ENCODE measurements around the gene KRT32.
A peak's percentile ranks its signal among the peaks of the same experiment; 100 is the strongest.

KRT32 gene

DNA sequence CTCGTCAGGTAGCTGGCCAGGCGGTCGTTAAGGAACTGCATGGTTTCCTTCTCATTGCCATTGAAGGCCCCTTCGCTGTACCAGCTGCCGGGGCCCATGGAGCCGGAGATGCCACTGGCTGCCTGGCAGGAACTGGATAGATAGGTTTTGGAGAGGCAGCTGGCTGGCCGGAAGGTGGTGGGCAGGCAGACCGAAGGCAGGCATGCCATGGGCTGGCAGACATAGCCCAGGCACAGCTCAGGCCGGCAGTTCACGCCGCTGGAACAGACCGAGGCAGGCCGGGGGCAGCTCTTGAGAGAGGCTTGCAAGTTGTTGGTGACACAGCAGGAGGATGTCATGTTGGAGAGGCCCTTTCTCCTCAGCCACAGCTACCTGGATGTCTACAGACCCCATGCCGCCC, at the start of gene KRT32:
KRT32 (minus strand) TSS at position 399 of the 400 bp plus-strand sequence; CDS start at position 338, 61 bp downstream.
- DNase-seq: no peak

DNA sequence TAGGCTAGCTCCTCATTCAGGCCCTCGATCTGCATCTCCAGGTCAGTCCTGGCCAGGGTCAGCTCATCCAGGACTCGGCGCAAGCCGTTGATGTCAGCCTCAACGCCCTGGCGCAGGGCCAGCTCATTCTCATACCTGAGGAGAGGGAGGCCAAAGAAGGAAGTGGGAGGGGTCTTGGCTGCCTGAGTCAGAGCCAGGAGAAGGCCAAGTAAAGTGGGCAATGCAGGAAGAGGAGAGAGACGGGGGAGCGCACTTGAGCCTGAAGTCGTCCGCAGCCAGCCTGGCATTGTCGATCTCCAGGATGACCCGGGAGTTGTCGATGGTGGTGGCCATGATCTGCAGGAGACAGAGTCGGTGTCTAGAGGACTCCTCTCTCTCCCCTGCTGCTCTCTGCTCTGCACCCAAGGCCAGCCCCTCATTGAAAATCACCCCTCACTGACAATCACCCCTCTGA, 49.7 kb upstream of the KRT32 start:
- DNase-seq: peak; percentile 26

DNA sequence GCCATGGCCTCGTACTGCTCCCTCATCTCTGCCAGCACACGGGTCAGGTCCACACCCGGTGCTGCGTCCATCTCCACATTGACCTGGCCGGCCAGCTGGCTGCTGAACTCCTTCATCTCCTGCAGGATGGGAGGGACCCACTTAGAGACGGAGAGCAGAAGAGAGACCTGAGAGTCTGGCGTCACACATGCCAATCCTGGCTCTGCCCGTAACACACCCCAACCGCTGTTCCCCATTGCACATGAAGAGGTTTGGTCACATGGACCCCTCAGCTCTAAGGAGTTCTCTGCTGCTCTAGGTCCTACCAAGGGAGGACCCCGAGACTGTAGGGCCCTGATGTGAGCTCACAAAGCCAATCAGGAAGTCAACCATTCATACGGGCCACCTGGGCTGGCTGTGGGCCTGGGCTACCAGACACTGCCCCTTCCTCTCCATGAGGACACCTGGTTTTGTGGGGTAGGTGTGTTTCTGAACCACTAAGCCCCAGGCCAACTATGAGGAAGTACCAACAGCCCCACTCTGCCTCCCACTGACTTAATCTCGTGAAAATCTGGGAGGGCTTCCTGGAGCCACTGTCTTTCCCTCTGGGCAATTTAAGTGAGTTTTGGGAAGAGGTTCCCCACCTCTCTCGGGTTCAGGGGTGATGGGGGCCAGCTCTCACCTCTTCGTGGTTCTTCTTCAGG, 49.1 kb upstream of the KRT32 start:
- DNase-seq: no peak

DNA sequence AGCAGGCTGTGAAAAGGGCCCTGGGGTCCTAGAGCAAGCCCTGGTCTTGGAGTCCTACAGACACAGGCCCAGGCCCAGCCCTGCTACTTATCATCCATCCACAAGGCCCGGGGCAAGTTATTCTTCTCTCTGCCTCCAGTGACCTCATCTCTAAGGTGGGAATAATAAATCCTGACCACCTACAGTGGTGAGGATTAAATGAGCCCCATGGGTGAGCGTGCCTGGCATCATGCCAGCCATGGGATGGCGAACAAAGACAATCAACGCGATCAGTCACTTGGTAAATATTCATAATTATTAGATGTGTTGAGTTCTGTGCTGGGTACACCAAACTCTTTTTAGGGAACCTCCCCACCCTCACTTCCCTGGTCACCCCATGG, 46.0 kb upstream of the KRT32 start:
- no peak for DNase-seq

DNA sequence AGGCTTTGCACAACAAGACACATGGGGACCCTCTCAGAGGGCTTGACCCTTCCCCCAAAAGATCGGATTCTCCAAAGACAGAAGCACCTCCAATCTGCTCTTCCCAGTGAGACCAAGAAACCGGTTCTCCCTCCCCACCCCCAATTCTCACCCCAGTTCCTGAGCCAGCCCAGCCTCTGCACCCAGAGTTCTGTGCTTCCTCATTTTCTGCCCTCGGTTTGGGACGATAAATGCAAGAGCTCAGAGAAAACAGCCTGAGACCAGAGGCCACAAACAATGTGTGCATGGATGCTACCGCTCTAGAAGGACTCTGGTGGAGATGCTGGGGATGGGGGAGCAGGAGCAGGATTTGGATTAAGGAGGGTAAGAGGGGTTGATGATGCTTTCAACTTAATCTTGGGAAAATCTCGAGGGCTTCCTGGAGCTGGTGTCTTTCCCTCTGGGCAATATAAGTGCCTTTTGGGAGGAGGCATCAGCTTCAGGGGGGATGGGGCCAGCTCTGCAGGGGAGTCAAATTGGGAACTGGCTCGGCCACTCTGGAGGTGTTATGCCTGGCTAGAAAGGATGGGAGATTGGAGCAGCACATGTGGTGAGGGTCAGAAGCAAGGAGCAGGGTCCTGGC, 45.5 kb upstream of the KRT32 start:
- no peak for DNase-seq

DNA sequence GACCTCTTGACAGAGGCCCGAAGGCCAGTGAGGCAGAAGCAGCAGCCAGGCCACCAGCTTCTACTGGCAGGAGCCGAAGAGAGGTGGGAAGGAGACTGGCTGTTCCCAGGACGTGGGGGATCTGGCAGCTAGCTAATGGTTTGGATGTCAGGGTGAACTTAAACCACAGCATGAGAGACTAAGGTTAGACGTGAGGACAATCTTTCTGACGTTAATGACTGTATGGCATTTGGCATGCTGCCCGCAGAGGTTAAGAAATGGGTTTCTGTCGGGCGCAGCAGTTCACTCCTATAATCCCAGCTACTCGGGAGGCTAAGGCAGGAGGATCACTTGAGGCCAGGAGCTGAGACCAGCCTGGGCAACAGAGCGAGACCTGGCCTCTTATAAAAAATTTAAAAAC, 44.5 kb upstream of the KRT32 start:
- no peak for DNase-seq

DNA sequence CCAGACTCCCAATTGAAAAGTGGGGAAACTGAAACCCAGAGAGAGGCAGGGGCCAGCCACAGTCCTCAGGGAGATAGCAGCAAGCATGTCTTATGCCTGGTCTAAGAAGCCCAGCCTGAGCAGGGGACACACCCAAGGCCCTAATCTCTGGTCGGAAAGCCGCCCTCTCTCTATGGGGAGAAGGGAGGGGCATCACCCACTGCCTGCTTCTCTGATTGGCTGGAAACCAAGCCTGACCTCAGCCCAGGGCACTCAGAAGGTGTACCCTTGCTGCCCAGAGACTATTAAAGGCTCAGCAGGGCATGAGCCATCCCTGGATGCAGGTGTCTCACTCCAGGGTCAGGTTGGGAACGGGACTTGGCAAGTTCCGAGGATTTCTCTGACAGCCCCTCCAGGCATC, 43.9 kb upstream of the KRT32 start:
- no peak for DNase-seq

DNA sequence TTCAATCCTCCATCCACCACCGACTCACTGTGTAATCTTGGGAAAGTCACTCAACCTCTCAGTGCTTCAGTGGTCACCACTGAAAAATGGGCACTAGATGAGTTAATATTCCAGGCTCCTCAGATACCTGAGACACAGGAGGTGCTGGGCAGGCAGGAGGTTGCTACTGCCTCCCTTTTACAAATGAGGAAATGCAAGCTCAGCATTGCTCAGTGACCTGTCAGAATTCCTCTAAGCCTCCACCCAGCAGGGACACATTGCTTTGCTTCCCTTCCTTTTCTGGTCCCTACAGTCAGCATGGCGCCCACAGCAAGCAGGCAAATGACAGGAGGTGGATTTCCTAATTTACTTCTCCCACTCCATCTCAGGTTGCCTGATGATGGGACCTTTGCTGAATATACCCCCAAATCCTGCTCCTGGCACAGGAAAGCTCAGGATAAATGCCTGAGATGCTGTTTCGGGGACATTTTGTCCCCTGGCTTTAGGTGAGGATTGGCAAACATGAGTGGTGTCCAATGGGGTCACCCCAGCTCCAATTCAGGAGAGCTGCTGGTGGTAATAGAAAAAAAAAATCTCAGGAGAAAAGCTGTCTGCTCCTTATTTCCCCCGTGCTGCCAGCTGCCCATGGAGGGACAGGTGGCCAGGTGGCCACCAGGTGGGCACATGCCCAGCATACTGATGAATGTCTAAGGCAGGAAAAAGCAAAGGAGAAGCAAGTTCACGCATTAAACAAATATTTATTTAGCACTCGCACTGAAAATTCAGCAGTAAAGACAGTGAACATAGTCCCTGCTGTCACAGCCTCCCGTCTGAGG, 43.3 kb upstream of the KRT32 start:
- DNase-seq: no peak

DNA sequence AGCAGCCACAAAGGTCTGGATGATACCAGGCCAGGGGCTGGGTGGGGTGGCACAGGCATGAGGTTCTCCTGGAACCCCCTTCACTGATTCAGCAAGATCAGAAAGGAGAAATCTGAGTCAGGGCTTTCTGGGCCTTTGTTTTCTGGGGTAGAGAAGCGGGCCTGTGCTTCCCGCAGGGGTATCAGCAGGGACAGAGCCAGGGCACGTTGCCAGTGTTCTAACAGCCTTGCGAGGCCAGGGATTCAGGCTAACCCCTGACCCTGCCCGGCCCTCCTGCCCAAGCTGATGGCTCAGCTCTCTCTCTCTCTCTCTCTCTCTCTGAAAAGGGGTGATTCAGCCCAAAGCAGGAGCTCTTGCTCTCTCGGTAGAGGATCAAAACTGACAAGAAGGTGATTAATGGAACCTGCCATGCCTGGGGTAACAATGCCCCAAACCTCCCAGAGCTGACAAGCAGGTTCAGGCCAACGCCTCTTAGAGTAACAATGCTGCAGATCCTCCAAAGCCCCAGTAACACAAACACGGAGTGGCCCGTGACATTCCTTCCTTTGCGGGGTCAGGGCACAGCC, 40.2 kb upstream of the KRT32 start:
- DNase-seq: no peak

DNA sequence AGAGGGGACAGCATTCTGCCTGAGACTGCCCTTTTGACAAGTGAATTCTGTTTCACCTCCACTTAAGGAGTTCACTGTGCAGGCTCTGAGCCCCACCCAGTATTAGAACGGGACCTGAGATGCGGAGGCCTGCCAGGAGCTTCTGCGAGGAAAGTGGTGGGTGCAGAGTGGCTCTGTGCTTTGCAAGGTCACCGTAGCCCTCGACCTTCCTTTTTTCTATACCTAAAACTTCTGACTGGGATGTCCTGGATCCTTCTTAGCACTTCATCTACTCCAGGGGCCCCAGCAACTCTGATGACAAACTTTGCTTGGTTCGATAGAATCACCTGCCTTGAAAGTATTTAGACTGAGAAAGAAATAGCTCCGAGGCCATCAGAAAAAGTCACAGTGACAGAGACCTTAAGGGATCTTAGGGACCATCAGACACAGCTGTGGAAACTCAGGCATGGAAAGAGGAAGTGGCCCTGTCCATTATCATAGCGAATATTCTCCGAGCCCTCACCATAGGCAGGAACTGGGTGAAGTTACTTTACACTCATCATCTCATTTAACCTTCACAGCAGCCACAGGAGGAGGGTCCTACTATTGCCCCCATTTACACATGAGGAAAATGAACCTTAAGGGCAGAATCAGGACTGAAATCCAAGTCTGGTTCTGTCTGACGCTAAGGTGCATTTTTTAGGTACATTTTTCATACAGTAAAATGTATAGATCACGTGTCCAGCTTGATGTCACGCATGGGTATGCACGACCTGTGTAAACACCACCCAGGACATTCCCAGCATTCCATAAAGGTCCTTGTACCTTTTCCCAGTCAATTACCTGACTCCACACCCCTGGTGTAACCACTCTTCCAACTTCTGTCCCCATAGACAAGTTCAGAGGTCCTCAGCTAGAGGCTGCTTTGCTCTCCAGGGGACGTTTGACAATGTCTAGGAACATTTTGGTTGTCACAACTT, 38.9 kb upstream of the KRT32 start:
- DNase-seq: no peak

DNA sequence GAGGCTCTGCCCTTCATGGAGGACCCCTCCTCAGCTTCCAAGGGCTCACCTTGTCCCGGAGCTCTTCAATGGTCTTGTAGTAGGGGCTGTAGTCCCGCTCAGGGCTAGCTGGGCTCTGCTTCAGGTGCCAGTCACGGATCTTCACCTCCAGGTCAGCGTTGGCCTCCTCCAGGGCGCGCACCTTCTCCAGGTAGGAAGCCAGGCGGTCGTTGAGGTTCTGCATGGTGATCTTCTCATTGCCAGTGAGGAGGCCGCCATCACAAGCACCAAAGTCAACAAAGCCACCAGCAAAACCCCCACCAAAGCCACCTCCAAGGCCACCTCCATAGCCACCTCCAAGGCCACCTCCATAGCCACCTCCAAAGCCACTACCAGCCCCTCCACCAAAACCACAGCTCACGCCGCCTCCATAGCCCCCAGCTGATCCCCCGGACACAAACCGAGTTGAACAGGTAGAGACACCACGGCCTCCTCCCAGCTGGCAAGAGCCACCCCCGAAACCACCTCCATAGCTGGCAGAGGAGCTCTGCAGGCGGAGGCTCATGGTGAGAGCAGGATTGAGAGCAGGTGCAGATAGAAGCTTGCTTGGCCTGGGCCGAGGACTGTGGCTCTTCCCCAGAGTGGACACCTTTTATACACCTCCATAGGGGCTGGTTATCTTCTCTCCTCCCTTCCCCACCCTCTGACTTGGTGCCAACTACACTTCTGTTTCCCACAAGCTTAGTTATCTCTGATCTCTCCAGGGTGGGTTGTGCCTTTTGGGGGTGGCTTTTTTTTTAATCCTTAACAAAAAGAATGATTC, 38.0 kb upstream of the KRT32 start, which contains the start of gene KRT13:
KRT13 (minus strand) TSS at position 606 of the 802 bp plus-strand sequence; CDS start at position 544, 62 bp downstream.
- DNase-seq: no peak

DNA sequence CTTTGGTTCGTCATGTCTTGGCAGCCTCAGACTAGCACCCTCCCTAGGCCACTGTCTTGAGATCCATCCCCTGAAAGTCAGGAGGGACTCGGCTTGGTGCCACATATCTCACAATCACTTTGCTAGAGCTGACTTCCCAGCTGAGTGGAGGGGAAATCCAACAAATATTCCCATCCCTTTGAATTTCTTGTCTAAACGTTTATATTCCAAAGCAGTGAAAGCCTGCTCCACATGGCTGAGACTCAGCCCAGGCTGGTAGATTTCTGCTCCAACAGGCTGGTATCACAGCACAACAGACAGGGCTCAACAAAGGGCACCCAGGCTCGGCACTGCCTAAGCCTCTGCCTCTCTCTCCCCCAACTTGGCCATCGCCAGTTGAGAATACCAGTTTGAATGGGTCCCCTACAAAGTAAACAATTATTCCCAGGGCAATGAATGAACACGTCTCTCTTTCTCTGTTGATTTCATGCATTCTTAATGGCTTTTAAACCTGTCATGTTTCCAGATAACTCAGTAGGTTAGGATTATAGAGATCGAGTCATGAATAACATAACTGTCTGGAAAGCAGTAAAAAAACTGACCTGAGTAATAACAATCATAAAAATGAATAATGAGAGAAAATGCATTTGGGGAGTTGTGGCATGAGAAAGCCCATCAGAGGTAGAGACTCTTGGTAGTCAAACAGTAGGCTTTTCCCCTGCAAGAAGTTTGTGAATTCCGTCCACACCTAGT, 37.2 kb upstream of the KRT32 start:
- DNase-seq: no peak

DNA sequence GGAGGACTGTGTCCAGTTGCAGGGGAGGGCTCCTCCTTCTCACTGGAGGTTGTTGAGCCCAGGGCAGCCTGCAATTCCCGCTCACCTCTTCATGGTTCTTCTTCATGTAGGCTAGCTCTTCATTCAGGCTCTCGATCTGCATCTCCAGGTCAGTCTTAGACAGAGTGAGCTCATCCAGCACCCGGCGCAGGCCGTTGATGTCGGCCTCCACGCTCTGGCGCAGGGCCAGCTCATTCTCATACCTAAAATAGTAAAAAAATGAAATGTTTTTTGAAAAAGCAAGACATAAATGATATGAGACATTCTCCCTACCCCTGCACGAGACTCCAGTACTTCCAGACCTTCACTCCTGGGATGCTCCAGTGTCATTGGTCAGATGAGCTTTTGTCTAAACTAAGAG, 36.0 kb upstream of the KRT32 start:
- DNase-seq: no peak

DNA sequence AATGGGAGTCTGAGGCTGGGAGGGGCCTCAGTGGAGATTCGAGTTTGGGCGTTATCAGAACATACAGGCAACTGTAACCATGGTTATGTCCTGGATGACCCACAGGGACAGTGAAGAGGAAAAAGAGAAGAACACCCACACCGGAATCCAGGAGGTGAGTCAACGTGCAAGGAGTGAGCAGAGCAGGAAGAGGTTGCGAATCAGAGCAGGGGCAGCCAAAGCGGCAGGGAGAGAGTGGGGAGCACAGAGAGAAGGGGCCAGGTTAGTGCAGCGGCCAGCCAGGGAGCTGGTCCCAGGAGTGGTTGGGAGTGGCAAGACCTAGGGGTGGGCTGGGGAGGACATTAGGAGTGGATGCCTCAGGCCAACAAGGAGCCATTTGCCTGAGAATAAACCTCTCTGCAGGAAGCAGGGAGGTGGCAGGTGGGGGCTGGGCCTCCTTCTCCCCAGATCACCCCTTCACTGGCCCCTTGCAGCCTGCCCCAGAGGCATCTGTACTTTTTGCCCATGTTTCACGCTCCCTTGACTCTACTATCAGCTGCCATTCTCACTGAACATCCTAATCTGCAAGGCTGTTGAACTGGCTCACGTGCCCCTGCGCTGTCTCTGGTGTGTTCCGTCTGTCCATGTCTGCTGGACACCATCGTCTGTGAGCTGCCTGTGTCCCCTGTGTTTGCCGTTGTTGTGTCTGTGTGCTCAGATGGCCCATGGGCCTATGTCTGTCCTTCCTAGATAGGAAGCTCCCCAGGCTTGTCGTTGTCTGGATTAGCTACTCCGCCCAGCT, 33.1 kb upstream of the KRT32 start:
- DNase-seq: no peak

DNA sequence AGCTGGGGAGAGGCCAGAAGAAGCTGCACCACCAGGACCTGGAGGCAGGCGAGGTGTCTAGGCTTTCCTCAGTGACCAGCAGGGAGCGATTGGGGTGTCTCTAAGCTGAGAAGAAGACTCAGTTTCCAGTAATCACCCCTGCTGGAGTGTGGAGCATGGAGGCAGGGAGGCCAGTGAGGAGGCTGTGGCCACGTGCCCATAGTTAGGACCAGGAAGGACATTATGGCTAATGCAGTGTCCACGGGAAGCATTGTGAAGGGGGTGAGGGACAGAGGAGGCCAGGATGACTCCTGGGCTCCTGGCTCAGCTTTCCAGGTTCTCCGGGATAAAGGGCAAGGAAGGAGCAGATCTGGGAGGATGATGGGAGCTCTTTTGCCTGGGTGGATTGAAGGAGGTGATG, 32.5 kb upstream of the KRT32 start:
- DNase-seq: no peak

DNA sequence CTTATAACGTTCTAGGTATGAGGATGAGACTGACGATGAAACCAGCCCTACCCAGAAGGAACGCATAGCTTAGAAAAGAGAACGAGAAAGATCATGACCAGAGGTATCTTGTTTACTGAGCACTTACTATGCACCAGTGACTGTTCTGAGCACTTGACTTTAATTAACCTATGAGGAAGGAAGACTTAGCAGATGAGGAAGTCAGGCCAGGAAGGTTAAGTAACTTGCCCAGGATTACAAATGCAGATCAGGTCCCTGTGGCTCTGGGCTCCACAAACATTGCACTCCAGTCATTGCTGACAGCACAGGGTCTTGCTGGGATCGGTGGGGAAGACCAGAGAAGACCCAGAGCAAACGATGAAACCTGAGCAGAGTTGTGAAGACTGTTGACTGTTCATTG, 31.1 kb upstream of the KRT32 start:
- DNase-seq: no peak

DNA sequence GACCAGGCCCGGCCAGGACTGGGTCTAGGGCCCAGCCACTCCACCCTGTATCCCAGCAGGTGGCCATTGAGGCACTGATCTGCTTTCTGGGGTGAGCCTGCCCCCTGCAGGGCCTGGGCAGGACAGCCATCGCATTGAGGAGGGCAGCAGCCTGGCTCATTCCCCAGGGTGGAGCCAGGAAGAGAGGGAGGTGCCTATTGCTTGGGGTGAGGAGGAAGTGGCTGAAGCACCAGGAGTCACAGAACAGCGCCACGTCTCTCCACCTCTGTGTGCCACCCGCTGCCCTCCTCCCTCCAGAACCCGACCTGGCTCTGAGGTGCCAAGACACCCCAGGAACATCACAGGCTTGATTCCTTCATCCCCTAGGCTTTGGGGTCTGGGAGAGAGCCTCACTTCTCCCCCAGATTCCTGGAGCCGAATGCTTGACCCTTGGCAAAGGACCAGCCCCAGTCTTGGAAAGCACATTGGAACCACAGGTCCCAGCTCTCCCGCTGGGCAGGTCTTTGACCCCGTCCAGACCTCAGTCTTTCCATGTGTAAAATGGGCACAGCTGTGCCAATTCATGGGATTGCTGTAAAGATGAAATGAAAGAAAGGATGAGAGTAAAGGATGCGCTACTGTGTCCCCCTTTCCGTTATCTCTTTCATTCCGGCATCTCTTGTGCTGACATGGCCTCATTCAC, 29.8 kb upstream of the KRT32 start:
- peak; percentile 53 for DNase-seq

DNA sequence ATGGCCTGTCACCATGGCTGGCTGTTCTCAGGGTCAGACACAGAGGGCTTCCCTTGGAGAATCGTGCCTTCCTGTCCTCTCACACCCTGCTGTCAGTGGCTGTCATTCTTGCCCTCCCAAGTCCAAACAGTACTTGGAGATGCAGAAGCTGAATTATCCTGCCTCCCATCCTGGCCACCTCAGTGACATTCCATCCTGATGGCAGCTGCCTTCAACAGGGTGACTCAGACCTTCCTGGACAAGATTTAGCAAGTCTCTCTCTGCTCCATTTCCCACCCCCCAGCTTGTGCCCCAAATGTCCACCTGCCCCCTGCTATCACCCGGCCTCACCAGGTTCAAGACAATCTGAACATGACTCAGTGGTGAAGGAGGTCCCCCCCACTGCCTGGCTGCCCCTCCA, 27.3 kb upstream of the KRT32 start:
- no peak for DNase-seq

DNA sequence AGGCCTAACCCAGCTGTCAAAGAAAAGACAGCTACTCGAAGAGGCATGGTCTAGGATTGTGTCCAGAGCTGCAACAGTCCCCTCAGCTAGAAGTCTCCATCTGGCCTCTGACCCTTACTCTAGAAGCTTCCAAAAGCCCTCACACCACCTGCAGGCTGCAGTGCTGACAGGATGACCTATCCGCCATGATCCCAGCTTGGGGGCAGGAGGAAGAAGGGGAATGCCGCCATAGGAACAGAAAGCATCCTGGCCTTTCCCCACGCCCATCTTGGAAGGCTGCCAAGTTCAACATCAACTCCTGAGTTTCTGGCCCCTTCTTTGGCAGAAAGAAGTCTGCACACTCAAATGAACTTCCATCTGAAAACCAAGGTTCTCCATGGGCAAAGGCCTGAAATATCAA, 25.6 kb upstream of the KRT32 start:
- no peak for DNase-seq
